NCI-H1105 (cell line): Measurements from ENCODE around the gene DYNC2H1.
"Not testable (repeated sequence)": the region's sequence is repeated elsewhere in the genome, so short reads cannot be mapped to it uniquely, and the experiment has no call there.

ENCODE experiments used
- DNase-seq: peaks from one replicate; lab custom pipeline; 2025; lab: John Stamatoyannopoulos, UW

DYNC2H1 gene

DNA sequence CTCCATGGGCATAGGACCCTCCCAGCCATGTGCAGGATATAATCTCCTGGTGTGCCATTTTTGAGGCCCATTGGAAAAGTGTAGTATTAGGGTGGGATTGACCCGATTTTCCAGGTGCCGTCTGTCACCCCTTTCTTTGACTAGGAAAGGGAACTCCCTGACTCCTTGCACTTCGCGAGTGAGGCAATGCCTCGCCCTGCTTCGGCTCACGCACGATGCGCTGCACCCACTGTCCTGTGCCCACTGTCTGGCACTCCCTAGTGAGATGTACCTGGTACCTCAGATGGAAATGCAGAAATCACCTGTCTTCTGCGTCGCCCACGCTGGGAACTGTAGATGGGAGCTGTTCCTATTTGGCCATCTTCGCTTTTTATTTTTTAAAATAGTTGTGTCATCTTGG, 32.8 kb downstream of the DYNC2H1 start:
- DNase-seq: not testable (repeated sequence)

DNA sequence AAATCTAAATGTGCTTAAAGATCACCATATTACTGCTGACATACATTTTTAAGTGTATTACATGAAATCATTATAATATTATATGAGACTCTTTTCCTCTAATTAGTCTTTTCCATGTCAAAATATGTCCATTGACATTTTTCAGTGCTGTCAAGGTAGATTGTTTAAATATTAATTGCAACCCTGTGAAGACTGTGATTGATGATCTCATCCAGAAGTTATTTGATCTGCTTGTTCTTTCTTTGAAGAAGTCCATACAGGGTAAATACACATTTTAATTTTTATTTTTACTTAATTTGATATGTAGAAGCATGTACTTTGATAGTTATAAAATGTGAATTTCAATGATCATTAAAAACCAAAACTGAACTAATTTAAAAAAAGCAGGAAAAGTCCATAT, 38.4 kb downstream of the DYNC2H1 start:
- no peak for DNase-seq

DNA sequence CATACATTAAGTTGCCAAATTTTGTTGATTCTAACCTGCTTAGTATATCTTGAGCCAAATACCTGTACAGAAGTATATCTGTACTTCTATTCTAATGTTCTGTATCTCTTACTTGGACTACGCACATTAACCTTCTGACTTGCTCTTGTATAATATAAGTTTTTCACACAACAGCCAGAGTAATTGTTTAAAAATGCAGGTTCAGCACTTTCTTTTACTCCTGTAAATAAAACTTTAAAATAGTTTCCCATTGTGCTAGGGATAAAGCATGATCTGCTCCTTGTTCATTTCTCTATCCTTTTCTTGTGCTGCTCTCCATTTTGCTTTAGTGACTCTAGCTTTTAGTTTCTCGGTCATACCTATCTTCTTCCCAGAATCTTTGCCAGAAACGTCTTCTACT, 48.3 kb downstream of the DYNC2H1 start:
- no peak for DNase-seq

DNA sequence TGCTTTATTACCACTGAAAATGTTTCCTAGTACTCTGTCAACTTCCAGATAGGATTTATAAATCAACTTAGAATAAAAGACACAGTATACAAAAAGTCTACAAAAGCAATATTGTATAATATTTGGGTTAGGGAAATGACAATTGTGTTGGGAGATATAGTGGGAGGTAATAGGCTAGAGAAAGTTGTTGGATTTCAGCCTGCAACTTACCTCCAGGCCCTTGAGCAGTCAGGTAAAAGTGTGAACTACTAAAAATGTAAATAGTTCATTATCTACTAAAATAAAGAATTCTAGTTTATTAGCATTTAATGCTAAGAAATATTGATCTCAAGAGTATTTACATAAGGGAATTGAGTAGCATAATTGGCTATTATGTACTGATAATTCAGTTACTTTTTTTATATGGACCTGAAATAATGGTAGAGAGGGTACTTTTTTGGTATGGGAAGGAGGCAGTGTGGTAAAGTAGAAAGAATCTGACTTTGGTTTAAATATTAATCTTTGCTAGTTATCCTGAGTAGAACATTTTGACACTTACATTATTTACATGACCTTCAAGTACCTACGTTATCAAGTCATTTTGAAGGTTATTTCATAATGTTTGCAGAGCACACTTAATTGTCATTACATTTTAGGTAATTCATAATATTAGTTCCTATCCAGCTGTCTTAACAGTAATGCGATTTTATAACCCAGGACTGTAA, 55.0 kb downstream of the DYNC2H1 start:
- no peak for DNase-seq

DNA sequence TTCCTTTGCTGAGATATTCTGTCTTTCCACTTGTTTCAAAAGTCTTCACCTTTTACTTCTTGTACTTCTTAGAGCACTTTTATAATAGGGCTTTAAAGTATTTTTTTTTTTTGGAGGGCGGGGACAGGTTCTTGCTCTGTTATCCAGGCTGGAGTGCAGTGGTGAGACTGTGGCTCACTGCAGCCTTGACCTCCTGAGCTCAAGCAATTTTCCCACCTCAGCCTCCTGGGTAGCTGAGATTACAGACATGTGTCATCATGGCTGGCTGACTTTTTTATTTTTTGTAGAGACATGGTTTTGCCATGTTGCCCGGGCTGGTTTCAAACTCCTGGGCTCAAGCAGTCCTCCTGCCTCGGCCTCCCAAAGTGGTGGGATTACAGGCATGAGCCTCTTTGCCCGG, 57.9 kb downstream of the DYNC2H1 start:
- no peak for DNase-seq

DNA sequence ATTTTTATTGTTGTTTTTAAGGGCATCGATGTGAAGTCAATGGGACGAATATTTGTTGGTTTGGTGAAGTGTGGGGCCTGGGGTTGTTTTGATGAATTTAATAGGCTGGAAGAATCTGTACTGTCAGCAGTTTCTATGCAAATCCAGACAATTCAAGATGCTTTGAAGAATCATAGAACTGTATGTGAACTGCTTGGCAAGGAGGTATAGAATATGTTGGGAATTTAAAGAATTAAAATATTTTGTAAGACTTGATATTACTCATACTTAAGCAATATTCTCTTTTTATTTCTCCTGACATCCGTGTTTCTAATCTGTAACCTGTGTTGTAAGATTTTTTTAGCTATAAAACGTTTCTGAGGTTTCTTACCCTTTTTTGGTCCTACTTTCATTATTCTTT, 61.6 kb downstream of the DYNC2H1 start:
- no peak for DNase-seq

DNA sequence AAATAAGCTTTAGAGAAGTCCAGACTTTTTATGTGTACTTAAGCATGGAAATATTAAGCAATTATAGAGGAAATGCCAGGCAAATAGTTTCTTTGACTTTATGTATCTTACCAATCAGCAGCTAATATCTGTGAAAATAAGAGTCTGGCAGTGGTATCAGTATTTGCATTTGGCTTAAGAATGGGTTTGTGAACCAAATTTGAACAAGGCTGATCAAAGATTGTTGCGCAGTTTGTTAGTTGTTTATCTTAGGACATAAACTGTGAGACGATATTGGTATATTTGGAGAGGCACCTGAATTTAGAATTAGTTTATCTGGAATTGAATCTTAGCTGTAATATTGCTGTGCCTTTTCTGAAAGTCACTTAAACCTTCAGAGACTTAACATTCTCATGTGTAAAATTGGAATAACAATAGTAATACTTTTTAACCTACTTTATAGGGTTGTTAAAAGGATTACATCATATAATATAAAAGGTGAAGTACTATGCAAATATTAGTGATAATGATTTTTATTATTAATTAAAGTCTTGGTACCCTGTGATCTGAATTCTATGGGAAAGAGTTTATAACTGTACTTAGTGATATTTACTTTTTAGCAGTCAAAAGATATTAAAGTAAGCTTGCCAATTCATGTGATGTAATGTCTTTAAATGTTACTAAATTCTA, 66.4 kb downstream of the DYNC2H1 start:
- DNase-seq: no peak

DNA sequence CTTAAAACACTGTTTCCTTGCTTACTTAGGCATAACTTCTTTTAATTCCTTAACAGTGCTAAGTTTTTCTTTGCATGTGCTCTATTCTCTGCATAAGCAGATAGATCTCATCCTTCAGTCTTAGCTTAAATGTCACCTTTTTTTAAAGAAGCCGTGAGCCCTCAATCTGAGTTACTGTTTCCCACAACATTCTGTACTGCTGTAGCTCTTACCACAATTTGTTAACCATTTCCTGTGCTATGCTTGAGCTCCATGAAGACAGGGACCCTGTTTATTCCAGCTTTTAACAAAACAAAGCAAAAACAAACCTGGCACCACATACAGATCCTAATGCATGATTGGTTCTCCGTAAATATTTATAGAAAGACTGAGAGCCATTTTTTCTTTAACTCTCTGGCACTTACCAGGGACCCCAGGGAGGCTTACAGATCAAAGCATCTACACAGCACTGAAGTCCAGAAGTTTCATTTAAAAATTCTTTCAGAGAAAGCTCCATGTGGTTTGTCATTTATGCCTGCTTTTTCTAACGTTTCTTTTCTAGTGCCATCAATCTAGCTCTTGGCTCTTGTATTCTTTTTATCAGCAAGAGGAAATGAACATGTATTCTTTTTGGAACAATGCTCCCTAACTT, 74.9 kb downstream of the DYNC2H1 start:
- DNase-seq: no peak

DNA sequence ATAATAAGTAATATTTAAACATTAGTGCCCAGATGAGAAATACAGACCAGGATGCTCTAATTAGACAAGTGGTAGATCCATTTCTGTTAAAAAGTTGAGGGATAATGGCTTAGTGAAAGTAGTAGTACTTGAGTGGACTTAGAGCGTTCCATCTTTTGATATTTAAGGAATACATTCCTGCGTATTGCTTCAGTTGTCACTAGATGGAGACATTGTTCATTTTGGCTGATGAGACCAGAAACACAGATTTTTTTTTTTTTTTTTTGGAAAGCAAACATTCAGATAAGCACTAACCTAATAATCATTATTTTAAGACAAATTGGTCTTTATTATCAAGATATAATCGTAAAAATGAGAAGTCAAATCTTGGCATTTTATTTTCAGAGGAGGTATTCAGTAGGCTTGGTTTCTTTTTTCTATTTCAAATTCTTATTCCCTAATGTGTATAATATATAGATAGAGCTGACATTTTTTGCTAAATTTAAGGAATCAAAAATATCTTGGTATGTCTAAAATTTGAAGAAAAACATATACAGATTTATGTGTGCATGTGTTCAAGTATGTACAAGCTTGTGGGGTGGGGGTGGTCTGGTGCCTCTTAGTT, 92.9 kb downstream of the DYNC2H1 start:
- no peak for DNase-seq

DNA sequence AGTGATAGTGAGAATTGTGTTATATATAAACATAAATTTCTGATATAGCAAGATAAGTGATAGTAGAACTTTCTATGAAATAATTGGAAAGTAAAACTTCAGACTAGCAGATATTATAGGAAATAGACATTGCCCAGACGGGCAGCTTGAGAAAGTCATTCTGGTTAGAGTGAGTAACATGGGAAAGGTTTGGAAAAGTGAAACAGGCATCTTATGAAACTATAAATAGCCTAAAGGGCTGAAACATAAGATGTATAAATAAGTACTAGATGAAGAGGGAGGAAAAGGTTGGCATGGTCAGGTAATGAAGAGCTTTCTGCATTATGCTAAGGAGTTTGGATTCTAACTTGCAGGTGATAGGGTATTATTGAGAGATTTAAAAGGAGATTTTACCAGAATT, 101.3 kb downstream of the DYNC2H1 start:
- no peak for DNase-seq

DNA sequence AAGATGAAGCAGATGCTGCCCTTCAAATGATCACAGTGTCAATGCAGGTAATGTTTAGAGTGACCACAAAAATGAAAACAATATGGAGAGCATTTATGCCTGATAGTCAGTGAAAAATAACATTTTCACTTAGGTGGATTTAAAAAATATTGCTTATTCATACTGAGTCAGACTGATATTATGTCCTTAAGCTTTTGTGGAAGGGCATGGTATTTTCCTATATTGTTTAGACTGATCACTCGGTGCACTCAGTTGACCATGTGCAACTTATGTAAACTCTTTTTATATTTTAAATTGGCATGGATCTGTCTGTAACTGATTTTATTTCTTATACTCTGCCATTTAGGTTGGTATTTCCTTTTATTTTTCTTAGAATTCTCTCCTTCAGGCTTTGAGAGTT, 106.6 kb downstream of the DYNC2H1 start:
- no peak for DNase-seq

DNA sequence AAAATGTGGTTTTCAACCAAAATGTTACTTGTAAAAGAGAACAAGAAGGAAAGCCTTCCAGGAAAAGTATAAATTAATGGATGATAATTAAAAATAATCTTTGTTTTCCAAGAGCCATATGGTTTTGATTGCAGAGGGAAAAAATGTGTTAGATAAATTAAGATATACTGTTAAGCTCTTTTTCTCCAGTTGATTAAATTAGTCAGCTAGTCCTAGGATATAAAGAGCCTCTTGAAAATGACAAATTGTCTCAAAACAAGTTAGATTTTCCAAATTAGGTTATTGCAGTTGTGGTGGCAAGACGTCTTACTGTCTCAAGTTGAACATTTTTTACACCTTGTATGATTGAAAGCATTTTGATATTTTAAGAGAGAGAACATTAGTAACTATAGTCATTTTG, 110.9 kb downstream of the DYNC2H1 start:
- no peak for DNase-seq

DNA sequence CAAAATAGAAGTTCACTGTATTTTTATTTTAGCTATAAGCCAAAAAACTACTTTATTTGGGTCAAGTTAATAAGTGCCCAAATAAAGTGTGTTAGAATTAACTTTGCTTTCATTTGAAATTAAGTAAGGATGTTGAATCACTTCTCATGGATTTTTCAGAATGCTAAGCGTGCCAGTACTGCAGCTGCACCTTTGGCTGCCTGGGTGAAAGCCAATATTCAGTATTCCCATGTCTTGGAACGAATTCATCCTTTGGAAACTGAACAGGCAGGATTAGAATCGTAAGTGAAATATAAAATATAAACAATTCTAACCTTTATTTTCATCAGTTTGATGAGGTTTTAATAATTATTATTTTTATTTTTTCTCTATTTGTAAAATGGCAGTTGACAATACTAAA, 113.6 kb downstream of the DYNC2H1 start:
- DNase-seq: no peak

DNA sequence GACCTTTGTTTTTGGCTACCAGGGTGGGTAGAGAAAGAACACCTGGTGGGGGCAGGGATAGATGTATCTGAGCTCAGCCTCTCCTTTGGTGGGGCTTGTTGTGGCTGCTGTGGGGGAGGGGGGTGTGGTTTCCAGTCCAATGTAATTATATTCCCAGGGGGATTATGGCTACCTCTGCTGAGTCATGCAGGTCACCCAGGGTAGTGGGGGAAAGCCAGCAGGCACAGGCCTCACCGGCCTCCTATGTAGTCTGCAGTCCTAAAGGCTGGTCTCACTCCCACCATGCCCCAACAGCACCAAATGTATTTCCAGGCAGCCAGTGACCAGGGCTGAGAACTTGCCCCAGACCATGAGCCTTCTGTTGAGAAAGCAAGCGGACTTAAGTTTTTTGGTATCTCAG, 119.6 kb downstream of the DYNC2H1 start:
- no peak for DNase-seq

DNA sequence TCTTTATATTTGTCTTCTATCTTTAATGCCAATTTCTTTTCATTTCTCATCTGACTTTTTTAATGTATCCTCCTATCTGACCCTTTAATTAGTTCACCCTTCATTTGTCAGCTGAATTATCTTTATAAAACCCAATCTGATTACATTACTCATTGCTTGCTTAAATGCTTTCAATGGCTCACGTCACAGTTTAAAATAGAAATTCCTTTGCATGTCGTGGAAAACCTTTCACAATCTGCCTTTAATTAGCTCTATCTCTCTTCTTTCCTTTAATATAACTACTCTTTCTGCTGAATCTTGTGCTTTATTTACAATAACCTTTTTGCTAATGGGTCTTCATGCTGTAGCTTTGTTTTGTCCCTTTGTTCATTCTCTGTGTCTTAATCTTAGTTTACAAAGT, 125.7 kb downstream of the DYNC2H1 start:
- DNase-seq: no peak

DNA sequence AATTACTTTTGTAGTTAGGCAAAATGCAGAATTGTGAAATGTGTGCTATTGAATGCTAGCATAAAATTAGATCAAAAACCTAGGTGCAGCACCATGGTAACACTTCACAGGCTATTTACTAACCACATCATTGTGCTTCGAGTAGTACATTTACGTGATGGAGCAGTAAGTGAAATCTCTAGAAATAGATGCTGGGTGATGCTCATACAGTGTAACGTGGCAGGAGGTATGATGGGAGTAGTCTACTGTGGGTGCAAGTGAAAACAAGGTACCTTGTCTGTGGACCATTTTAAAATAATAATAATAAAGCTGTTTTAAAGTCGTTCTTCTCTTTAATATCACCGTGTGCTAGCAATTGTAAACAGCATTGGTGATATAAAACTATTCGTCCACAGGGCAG, 132.3 kb downstream of the DYNC2H1 start:
- DNase-seq: no peak

DNA sequence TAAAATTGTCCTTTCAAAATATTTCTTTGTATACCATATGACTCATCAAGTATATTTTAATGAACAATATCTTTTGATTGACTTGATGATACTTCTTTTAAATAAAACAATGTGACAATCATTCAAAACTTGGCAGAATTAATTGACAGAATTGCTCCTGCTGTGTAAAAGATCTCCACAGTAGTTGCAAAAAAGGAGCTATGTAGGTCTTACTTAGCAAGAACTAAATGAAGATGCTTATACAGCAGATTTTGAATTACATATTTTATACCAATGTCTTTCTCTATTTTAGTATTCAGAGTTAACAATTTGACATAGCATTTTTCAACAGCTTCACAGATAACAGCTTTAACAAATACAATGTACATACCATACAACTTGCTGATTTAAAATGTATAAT, 144.9 kb downstream of the DYNC2H1 start:
- DNase-seq: no peak

DNA sequence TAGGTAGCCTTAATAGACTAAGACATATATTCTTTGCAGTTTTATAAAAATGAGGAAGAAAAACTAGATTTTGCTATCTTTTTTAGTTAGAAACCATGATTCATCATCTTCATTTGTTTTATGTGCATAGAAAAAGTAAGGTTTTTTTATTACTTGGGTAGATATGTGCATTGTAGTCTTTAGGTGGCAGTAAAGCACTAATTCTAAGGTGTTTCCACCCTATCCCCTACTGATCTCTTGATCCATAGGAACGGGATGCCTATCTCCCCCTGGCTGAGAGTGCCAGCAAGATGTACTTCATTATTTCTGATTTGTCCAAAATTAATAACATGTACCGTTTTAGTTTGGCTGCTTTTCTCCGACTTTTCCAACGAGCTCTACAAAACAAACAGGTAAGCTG, 148.1 kb downstream of the DYNC2H1 start:
- peak; percentile 3 for DNase-seq

DNA sequence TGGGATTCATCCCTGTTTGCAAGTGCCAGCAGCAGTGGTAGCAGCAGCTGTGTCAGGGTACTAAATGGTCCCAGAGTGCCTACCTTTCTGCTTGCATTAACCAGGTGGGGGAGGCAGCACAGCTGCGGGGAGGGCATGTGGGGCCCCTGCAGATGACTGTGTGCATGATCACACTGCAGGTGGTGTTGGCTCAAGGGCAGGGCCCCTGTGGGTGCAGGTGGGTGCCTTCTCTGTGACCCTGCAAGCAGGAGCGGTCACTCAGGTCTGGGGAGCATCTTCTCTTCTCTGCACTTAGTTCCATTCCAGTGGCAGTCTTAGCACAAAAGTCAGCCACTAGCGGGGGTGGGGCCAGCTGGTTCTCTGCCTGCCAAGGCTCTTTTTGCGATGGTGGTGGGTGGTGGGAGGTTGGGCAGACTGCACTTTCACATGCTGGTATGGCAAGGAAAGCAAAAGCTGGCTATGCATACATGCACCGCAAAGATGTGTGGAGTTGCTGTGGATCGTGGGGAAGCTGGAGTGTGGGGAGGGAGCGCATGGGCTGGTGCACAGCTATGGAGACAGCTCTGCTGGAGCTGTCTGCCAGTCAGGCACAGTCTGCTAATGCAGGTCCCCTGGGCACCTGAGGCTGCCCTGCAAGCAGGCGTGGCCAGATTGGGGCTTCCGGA, 157.1 kb downstream of the DYNC2H1 start:
- no peak for DNase-seq

DNA sequence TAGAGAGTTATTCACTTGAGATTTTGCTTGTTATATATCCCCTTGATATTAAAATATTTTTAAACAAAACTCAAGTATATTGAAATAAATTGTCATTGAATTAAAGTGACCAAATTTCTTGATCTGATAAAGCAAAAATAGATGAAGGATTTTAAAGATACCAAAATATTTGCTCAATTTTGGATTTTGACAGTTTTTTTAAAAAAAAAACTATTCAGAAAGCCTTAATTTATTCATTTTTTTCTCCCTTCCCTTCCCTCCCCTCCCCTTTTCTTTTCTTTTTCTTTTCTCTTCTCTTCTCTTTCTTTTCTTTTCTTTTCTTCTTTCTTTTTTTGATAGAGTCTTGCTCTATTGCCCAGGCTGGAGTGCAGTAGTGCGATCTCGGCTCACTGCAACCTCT, 163.7 kb downstream of the DYNC2H1 start:
- no peak for DNase-seq

DNA sequence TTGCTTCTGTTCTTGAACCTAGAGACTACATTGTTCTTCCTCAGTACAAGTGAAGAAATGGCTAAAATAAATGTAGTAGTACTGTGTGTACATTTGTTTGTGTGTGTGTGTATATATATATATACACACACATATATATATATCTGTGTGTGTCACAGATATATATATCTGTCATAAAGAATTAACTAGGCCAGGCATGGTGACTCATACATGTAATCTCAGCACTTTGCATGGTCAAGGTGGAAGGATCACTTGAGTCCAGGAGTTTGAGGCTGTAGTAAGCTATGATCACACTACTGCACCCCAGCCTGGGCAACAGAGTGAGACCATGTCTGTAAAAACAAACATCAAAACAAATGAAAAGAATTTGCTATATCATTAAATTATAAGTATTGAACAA, 164.8 kb downstream of the DYNC2H1 start:
- DNase-seq: no peak

DNA sequence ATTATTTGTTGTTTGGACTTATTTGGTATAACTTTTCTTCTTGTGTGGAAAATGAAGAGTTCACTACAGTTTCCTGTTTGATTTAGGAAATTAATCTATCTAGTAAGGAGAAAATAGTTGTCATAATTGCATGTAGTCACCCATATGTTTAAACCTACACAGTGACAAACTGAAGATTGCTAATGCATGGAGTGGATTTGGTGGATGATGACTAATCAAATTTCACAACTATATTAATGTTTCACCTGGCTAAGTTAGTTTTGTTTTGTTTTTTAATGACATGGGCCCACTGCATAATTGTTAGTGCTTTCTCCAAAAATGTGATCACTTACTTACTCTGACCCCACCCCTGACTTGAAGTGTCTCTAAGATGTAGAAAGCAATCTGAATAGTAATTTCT, 170.6 kb downstream of the DYNC2H1 start:
- no peak for DNase-seq

DNA sequence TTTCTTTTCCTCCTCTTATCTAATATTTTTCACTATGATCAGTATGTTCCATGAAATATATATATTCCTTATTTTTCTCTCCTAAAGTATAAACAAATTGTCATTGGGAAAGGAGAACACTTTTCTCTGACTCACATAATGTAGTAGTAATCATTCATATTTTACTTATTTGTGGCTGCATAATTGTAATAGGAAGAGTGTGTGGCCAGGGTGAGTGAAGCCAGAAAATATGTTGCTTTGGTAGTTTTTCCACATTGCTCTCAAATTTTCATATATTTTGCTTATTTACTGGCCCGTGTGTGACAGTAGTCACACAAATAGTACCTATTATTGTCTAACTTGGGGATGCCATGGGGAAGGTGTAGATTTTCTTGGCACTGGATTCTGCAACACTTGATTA, 172.1 kb downstream of the DYNC2H1 start:
- no peak for DNase-seq
